ENCODE measurements around the gene GARIN5A. TPM values are rescaled to one million over a fixed set of nuclear protein-coding genes. Genes with fewer than 3 reads are reported as not detected.

The GARIN5A gene
- total RNA-seq, 1 experiment from 2014 or later, result 3.7 TPM

- TF ChIP-seq EZH2 (IDR thresholded peaks at IDR 0.05; ENCODE audit: low read depth), result no peak
- no peak for TF ChIP-seq CTCF (conservative IDR thresholded peaks at IDR 0.05)
- H3K9me2 ChIP-seq (ENCODE audit: insufficient read depth), result no peaks in the 10 kb centered on the region
- no peak within 1 kb of the TSS for H2AFZ ChIP-seq
- intact Hi-C loops (cut with micrococcal nuclease; ENCODE audit: unreplicated experiment), result no loop called here
- no peaks in the 10 kb centered on the region for H3K27me3 ChIP-seq (ENCODE audit: insufficient read depth, low read depth)
- no peak within 1 kb of the TSS for H3K4me2 ChIP-seq
- BruUV-seq (replicated peaks), result no TSS peak
- POLR2A ChIA-PET (ENCODE audit: unreplicated experiment), result no interaction called here
- no peaks in the 10 kb centered on the region for H4K20me1 ChIP-seq (ENCODE audit: insufficient read depth)
- H3K4me3 ChIP-seq, result no peak within 1 kb of the TSS
- no peak within 1 kb of the TSS for H3K27ac ChIP-seq
- DNase-seq, result no peak
- no peaks in the 10 kb centered on the region for H3K79me2 ChIP-seq (ENCODE audit: low read depth)
- peaks cover 7% of the 10 kb centered on the region; the same call in 1 of the 2 replicates for H3F3A ChIP-seq (ENCODE audit: insufficient read depth, low read depth)
- CTCF ChIA-PET, result no interaction called here
- no peaks in the 10 kb centered on the region for H3K9me3 ChIP-seq (ENCODE audit: insufficient read depth, low read depth)
- H3K4me1 ChIP-seq (replicated peaks; ENCODE audit: insufficient read depth), result no peaks in the 10 kb centered on the region
- no peaks in the 10 kb centered on the region for H3K36me3 ChIP-seq (ENCODE audit: low read depth)
These were observed 58.2 kb downstream of the GARIN5A start, which contains the start of gene SPIB for GRCh38 chr19:50418176-50419021. Gene SPIB, plus strand, starts transcription at chr19:50418938. Its CDS starts 25 bp downstream, at chr19:50418963.

- H3F3A ChIP-seq (ENCODE audit: insufficient read depth, low read depth), result peaks cover 17% of the 10 kb centered on the region; the same call in 1 of the 2 replicates
- ChIA-PET POLR2A (ENCODE audit: unreplicated experiment) (interaction anchor here (0.7 kb wide), 1 partner anchor 24 kb away, joined by 4 read pairs; no protein-coding TSS in a partner anchor), CTCF (no interaction called here)
- no peaks in the 10 kb centered on the region for H3K79me2 ChIP-seq (ENCODE audit: low read depth)
- no peak overlapping the region for H3K4me2 ChIP-seq
- BruUV-seq (replicated peaks), result no TSS peak
- H3K9me3 ChIP-seq (ENCODE audit: insufficient read depth, low read depth), result no peaks in the 10 kb centered on the region
- no peaks in the 10 kb centered on the region for H3K4me1 ChIP-seq (replicated peaks; ENCODE audit: insufficient read depth)
- H3K27ac ChIP-seq, result no peak overlapping the region
- intact Hi-C loops (cut with micrococcal nuclease; ENCODE audit: unreplicated experiment), result no loop called here
- no peak for DNase-seq
- no peaks in the 10 kb centered on the region for H3K27me3 ChIP-seq (ENCODE audit: insufficient read depth, low read depth)
- H2AFZ ChIP-seq, result no peak overlapping the region
- H3K9me2 ChIP-seq (ENCODE audit: insufficient read depth), result no peaks in the 10 kb centered on the region
- H3K36me3 ChIP-seq (ENCODE audit: low read depth), result no peaks in the 10 kb centered on the region
- H4K20me1 ChIP-seq (ENCODE audit: insufficient read depth), result no peaks in the 10 kb centered on the region
- TF ChIP-seq EZH2 (IDR thresholded peaks at IDR 0.05; ENCODE audit: low read depth), result no peak
- no peak for TF ChIP-seq CTCF (conservative IDR thresholded peaks at IDR 0.05)
- H3K4me3 ChIP-seq, result no peak overlapping the region
These were observed 59.3 kb downstream of the GARIN5A start for GRCh38 chr19:50417111-50418081.

Other genes starting within 250 kb of the GARIN5A start
- gene KCNC3, start 147.5 kb downstream of the GARIN5A start, total RNA-seq (2021), result 9.0 and 9.4 TPM in 2 replicates
- 1.7 and 1.8 TPM in 2 replicates for gene NAPSA, start 111.2 kb downstream of the GARIN5A start, total RNA-seq (2021)
- gene NR1H2, start 100.4 kb downstream of the GARIN5A start, total RNA-seq (2021), result 77.5 and 81.7 TPM in 2 replicates
- 91.2 and 101 TPM in 2 replicates for gene POLD1, start 92.5 kb downstream of the GARIN5A start, total RNA-seq (2021)
- gene SPIB, start 57.9 kb downstream of the GARIN5A start, total RNA-seq (2021), result 0.83 TPM in 1 of 2 replicates, not detected in the other
- not detected in 2 replicates for gene MYBPC2, start 44.0 kb downstream of the GARIN5A start, total RNA-seq (2021)
- 118 and 121 TPM in 2 replicates for gene EMC10, start 341 bp downstream of the GARIN5A start, total RNA-seq (2021)
- gene JOSD2, start 34.3 kb upstream of the GARIN5A start, total RNA-seq (2021), result 44.3 and 56.0 TPM in 2 replicates
- not detected in 2 replicates for gene ASPDH, start 37.1 kb upstream of the GARIN5A start, total RNA-seq (2021)
- gene LRRC4B, start 91.6 kb upstream of the GARIN5A start, total RNA-seq (2021), result not detected in 2 replicates
- gene SYT3, start 163.0 kb upstream of the GARIN5A start, total RNA-seq (2021), result not detected in 2 replicates
- not detected in 2 replicates for gene C19orf81, start 172.6 kb upstream of the GARIN5A start, total RNA-seq (2021)
- gene SHANK1, start 243.0 kb upstream of the GARIN5A start, total RNA-seq (2021), result not detected in 2 replicates
- gene CLEC11A, start 246.5 kb upstream of the GARIN5A start, total RNA-seq (2021), result not detected in 2 replicates

Measured in PC-9 (cell line).